HG03280 (cell line): Measurements from ENCODE around the gene TBC1D25.
"Not testable (repeated sequence)": the region's sequence is repeated elsewhere in the genome, so short reads cannot be mapped to it uniquely, and the experiment has no call there.

Experiments
- ATAC-seq: cut with Tn5 transposase; IDR thresholded peaks from one replicate; pipeline ENCODE4 v1.9.1; 2021; ENCODE audit warnings: mild to moderate bottlenecking, moderate library complexity; ENCODE audit not compliant: unreplicated experiment

TBC1D25 gene

GRCh38 chrX:48514868-48515460 lies 24.6 kb upstream of the TBC1D25 start:
- no peak for ATAC-seq

- ATAC-seq: no peak
These were observed 23.7 kb upstream of the TBC1D25 start for GRCh38 chrX:48515842-48516241.

GRCh38 chrX:48516285-48516684 lies 23.2 kb upstream of the TBC1D25 start:
- no peak for ATAC-seq

- ATAC-seq: no peak
These were observed 22.5 kb upstream of the TBC1D25 start for GRCh38 chrX:48516987-48517386.

GRCh38 chrX:48519481-48519880 lies 20.0 kb upstream of the TBC1D25 start:
- ATAC-seq: not testable (repeated sequence)

GRCh38 chrX:48520455-48520854 lies 19.1 kb upstream of the TBC1D25 start:
- no peak for ATAC-seq

GRCh38 chrX:48520976-48521352 lies 18.6 kb upstream of the TBC1D25 start:
- ATAC-seq: no peak

GRCh38 chrX:48521353-48522243 lies 17.9 kb upstream of the TBC1D25 start, which contains the start of gene EBP:
EBP (plus strand) TSS chrX:48521808; CDS start chrX:48523772, 1,964 bp downstream.
- ATAC-seq: peak; percentile 98

- ATAC-seq: no peak
These were observed 17.2 kb upstream of the TBC1D25 start for GRCh38 chrX:48522291-48522690.

GRCh38 chrX:48523682-48524081 lies 15.8 kb upstream of the TBC1D25 start:
- no peak for ATAC-seq

- ATAC-seq: not testable (repeated sequence)
These were observed 13.7 kb upstream of the TBC1D25 start for GRCh38 chrX:48525853-48526252.

GRCh38 chrX:48530736-48531135 lies 8.8 kb upstream of the TBC1D25 start:
- ATAC-seq: no peak

- ATAC-seq: no peak
These were observed 8.1 kb upstream of the TBC1D25 start for GRCh38 chrX:48531358-48531959.

- no peak for ATAC-seq
These were observed 7.4 kb upstream of the TBC1D25 start for GRCh38 chrX:48532161-48532560.

GRCh38 chrX:48533165-48533564 lies 6.3 kb upstream of the TBC1D25 start:
- no peak for ATAC-seq

GRCh38 chrX:48538641-48539344 lies 721 bp upstream of the TBC1D25 start:
- ATAC-seq: no peak

GRCh38 chrX:48540028-48540375 lies 488 bp downstream of the TBC1D25 start:
- ATAC-seq: peak; percentile 34

- no peak for ATAC-seq
These were observed 966 bp downstream of the TBC1D25 start for GRCh38 chrX:48540480-48540879.

- ATAC-seq: no peak
These were observed 1.8 kb downstream of the TBC1D25 start for GRCh38 chrX:48541140-48541814.

GRCh38 chrX:48548871-48549270 lies 9.4 kb downstream of the TBC1D25 start:
- no peak for ATAC-seq
